ENCODE measurements around the gene RCN2. TPM values are rescaled to one million over a fixed set of nuclear protein-coding genes. Genes with fewer than 3 reads are reported as not detected.

The RCN2 gene
- total RNA-seq, 1 donor from 2014 or later, result 645 TPM

- no peak overlapping the region for H3K4me3 Mint-ChIP-seq
- no peak overlapping the region for H3K27ac Mint-ChIP-seq
- H3K9me3 Mint-ChIP-seq, result no peaks in the 10 kb centered on the region
- TF ChIP-seq EZH2phosphoT487 (IDR thresholded peaks at IDR 0.05) (no peak), EZH2 (IDR thresholded peaks at IDR 0.05) (no peak), CTCF (IDR thresholded peaks at IDR 0.05) (no peak)
- Histone ChIP-seq H4K20me1 (ENCODE audit: low read depth) (peaks cover 17% of the 10 kb centered on the region), H3K4me2 (no peak overlapping the region), H3K36me3 (peaks cover 11% of the 10 kb centered on the region), H3K79me2 (ENCODE audit: low read depth) (no peaks in the 10 kb centered on the region), H3K27ac (no peak overlapping the region), H2AFZ (replicated peaks) (no peak overlapping the region), H3F3A (ENCODE audit: low read depth) (peaks cover 36% of the 10 kb centered on the region), H3K9ac (no peak overlapping the region), H3K27me3 (no peaks in the 10 kb centered on the region), H3K9me3 (ENCODE audit: low read depth) (no peaks in the 10 kb centered on the region), H3K4me3 (no peak overlapping the region), H3K4me1 (no peaks in the 10 kb centered on the region)
- peaks cover 15% of the 10 kb centered on the region for H3K4me1 Mint-ChIP-seq
- no peak for DNase-seq (ENCODE audit: low spot score)
- H3K27me3 Mint-ChIP-seq (ENCODE audit: insufficient read depth, low read depth), result no peaks in the 10 kb centered on the region
- H3K36me3 Mint-ChIP-seq, result peaks cover 10% of the 10 kb centered on the region
Observed at GRCh38 chr15:76953913-76954312, 22.4 kb downstream of the RCN2 start.

GRCh38 chr15:76954744-76955143, 23.2 kb downstream of the RCN2 start:
- no peak overlapping the region for H3K4me3 ChIP-seq
- no peak overlapping the region for H3K9ac ChIP-seq
- Mint-ChIP-seq H3K9me3 (no peaks in the 10 kb centered on the region), H3K4me3 (no peak overlapping the region), H3K27me3 (ENCODE audit: insufficient read depth, low read depth) (no peaks in the 10 kb centered on the region), H3K27ac (no peak overlapping the region), H3K36me3 (peaks cover 7% of the 10 kb centered on the region), H3K4me1 (peaks cover 15% of the 10 kb centered on the region)
- no peak overlapping the region for H2AFZ ChIP-seq (replicated peaks)
- H3K27me3 ChIP-seq, result no peaks in the 10 kb centered on the region
- H3K4me1 ChIP-seq, result no peaks in the 10 kb centered on the region
- H3F3A ChIP-seq (ENCODE audit: low read depth), result peaks cover 28% of the 10 kb centered on the region
- no peak overlapping the region for H3K27ac ChIP-seq
- peaks cover 11% of the 10 kb centered on the region for H4K20me1 ChIP-seq (ENCODE audit: low read depth)
- no peaks in the 10 kb centered on the region for H3K9me3 ChIP-seq (ENCODE audit: low read depth)
- no peak for DNase-seq (ENCODE audit: low spot score)
- no peaks in the 10 kb centered on the region for H3K79me2 ChIP-seq (ENCODE audit: low read depth)
- no peak for TF ChIP-seq CTCF (IDR thresholded peaks at IDR 0.05)
- TF ChIP-seq EZH2 (IDR thresholded peaks at IDR 0.05), result no peak
- no peak for TF ChIP-seq EZH2phosphoT487 (IDR thresholded peaks at IDR 0.05)
- no peak overlapping the region for H3K4me2 ChIP-seq
- H3K36me3 ChIP-seq, result peaks cover 4% of the 10 kb centered on the region

- no peak overlapping the region for H3K4me2 ChIP-seq
- Mint-ChIP-seq H3K27ac (no peak overlapping the region), H3K4me1 (peaks cover 19% of the 10 kb centered on the region), H3K4me3 (no peak overlapping the region), H3K27me3 (ENCODE audit: insufficient read depth, low read depth) (peaks cover 9% of the 10 kb centered on the region), H3K36me3 (no peaks in the 10 kb centered on the region), H3K9me3 (no peaks in the 10 kb centered on the region)
- no peak overlapping the region for H3K4me3 ChIP-seq
- H4K20me1 ChIP-seq (ENCODE audit: low read depth), result no peaks in the 10 kb centered on the region
- peaks cover 1% of the 10 kb centered on the region for H3K4me1 ChIP-seq
- H3K27ac ChIP-seq, result no peak overlapping the region
- H3K36me3 ChIP-seq, result no peaks in the 10 kb centered on the region
- H3F3A ChIP-seq (ENCODE audit: low read depth), result no peaks in the 10 kb centered on the region
- H3K27me3 ChIP-seq, result no peaks in the 10 kb centered on the region
- DNase-seq (ENCODE audit: low spot score), result no peak
- TF ChIP-seq EZH2phosphoT487 (IDR thresholded peaks at IDR 0.05) (no peak), EZH2 (IDR thresholded peaks at IDR 0.05) (no peak), CTCF (IDR thresholded peaks at IDR 0.05) (no peak)
- no peaks in the 10 kb centered on the region for H3K9me3 ChIP-seq (ENCODE audit: low read depth)
- H3K79me2 ChIP-seq (ENCODE audit: low read depth), result no peaks in the 10 kb centered on the region
- H2AFZ ChIP-seq (replicated peaks), result no peak overlapping the region
- H3K9ac ChIP-seq, result no peak overlapping the region
Observed at GRCh38 chr15:76961268-76962011, 29.9 kb downstream of the RCN2 start.

All from neural progenitor cell (in vitro differentiated cells).